Esophagus muscularis mucosa (tissue), 4 donors: ENCODE data around the gene MAX. TPM values are rescaled to one million over a fixed set of nuclear protein-coding genes. Genes with fewer than 3 reads are reported as not detected.
A peak's percentile ranks its signal among the peaks of the same experiment; 100 is the strongest.

Experiments used
- DNase-seq: peaks from one replicate; pipeline ENCODE4 v3.0.0-alpha.2; 2017; ENCODE audit errors: extremely low spot score
- H3K27ac ChIP-seq, 4 donors: fragments of 200-600 bp; sonication (generic); replicated peaks in 1 of 4; 1 replicate in 3 of 4; 2 replicates in 1 of 4; pipeline ENCODE4 v1.5.1; 2016 to 2019; ENCODE audit warnings: mild to moderate bottlenecking in 1 of 4
- H3K27me3 ChIP-seq, 4 donors: fragments of 200-600 bp; sonication (generic); one replicate each; pipeline versions ENCODE4 v1.5.1 to v1.6.0; 2016 to 2019
- H3K36me3 ChIP-seq, 4 donors: fragments of 200-600 bp; sonication (generic); one replicate each; pipeline ENCODE4 v1.5.1; 2016 to 2019
- H3K4me1 ChIP-seq, 4 donors: fragments of 200-600 bp; sonication (generic); one replicate each; pipeline ENCODE4 v1.5.1; 2016 to 2019
- H3K4me3 ChIP-seq, 4 donors: fragments of 200-600 bp; sonication (generic); 1 replicate in 2 of 4; 2 replicates in 2 of 4; pipeline ENCODE4 v1.5.1; 2016 to 2019; ENCODE audit warnings: mild to moderate bottlenecking in 4 of 4, moderate library complexity in 1 of 4
- H3K9me3 ChIP-seq, 4 donors: fragments of 200-600 bp; sonication (generic); 1 replicate in 3 of 4; 2 replicates in 1 of 4; pipeline ENCODE4 v1.5.1; 2016 to 2019
- CTCF ChIP-seq, 3 experiments: fragments of 200-600 bp in 2 of 3; fragments of 450-650 bp in 1 of 3; sonication (generic) in 2 of 3; IDR thresholded peaks; one replicate each; pipeline ENCODE4 v1.5.1; 2017 to 2019; ENCODE audit warnings: antibody characterized with exemption in 3 of 3, mild to moderate bottlenecking in 2 of 3, moderate library complexity in 1 of 3
- EP300 ChIP-seq: sonication (generic); formaldehyde crosslinking; IDR thresholded peaks from one replicate; pipeline ENCODE4 v1.6.1; 2017; ENCODE audit warnings: antibody characterized with exemption
- POLR2A ChIP-seq: fragments of 450-650 bp; IDR thresholded peaks from one replicate; pipeline ENCODE4 v1.6.1; 2017; ENCODE audit warnings: antibody characterized with exemption, moderate library complexity, mild to moderate bottlenecking, low read depth
- POLR2AphosphoS5 ChIP-seq, 2 donors: sonication (generic); formaldehyde crosslinking; IDR thresholded peaks; one replicate each; pipeline ENCODE4 v1.6.1; 2017; ENCODE audit warnings: antibody characterized with exemption in 2 of 2
- WGBS: methylation state at CpG from one replicate; pipeline ENCODE4 v1.1.5; 2018; 5-methylcytosine and 5-hydroxymethylcytosine counted together
- intact Hi-C: fragments of 100-400 bp; cut with DNase I; formaldehyde crosslinking; loops from one replicate; pipeline ENCODE4 v1.15.1; 2023
- total RNA-seq, 4 donors: library from RNA; depleted of rRNA; stranded (reverse); fragments of >200 nt; gene quantifications; one replicate each; pipeline versions ENCODE4 v1.1.0 to v1.2.1, GENCODE V29; 2016

Gene MAX
- total RNA-seq, 4 donors from 2014 or later: 69.3 to 88.0 (median 77.4) TPM

- Histone ChIP-seq H3K4me3 (no peak overlapping the region), H3K36me3 (no peaks in the 10 kb centered on the region), H3K9me3 (no peaks in the 10 kb centered on the region), H3K27me3 (no peaks in the 10 kb centered on the region), H3K27ac (no peak overlapping the region), H3K4me1 (no peaks in the 10 kb centered on the region)
- TF ChIP-seq POLR2AphosphoS5 (IDR thresholded peaks at IDR 0.05): no peak
- no peak for TF ChIP-seq POLR2A
- WGBS: 83% methylated on average over 12 of the region's 12 CpGs
- no peak for DNase-seq
- intact Hi-C loops: no loop called here
Measured at GRCh38 chr14:65134651-65135579, 32.6 kb upstream of the MAX start.

GRCh38 chr14:65132855-65133254 lies 30.5 kb upstream of the MAX start:
- no peak overlapping the region for H3K4me3 ChIP-seq
- no peaks in the 10 kb centered on the region for H3K4me1 ChIP-seq
- TF ChIP-seq CTCF (IDR thresholded peaks at IDR 0.05) (no peak), POLR2A (no peak), POLR2AphosphoS5 (IDR thresholded peaks at IDR 0.05) (no peak), EP300 (no peak)
- H3K36me3 ChIP-seq: no peaks in the 10 kb centered on the region
- 89% methylated on average over 8 of the region's 8 CpGs for WGBS
- no peak for DNase-seq
- H3K27ac ChIP-seq: no peak overlapping the region
- H3K9me3 ChIP-seq: no peaks in the 10 kb centered on the region
- intact Hi-C loops: no loop called here
- no peaks in the 10 kb centered on the region for H3K27me3 ChIP-seq

- intact Hi-C loops: no loop called here
Measured at GRCh38 chr14:65131301-65131701, 29.0 kb upstream of the MAX start.

GRCh38 chr14:65128096-65128495 lies 25.8 kb upstream of the MAX start:
- no peak for DNase-seq
- Histone ChIP-seq H3K4me3 (no peak overlapping the region), H3K9me3 (no peaks in the 10 kb centered on the region), H3K27me3 (no peaks in the 10 kb centered on the region), H3K36me3 (no peaks in the 10 kb centered on the region), H3K4me1 (no peaks in the 10 kb centered on the region), H3K27ac (no peak overlapping the region)
- WGBS: 88% methylated on average over 5 of the region's 5 CpGs
- intact Hi-C loops: no loop called here
- no peak for TF ChIP-seq POLR2AphosphoS5 (IDR thresholded peaks at IDR 0.05)

More at GRCh38 chr14:65131301-65131701, 29.0 kb upstream of the MAX start:
- Histone ChIP-seq H3K27ac (no peak overlapping the region), H3K36me3 (no peaks in the 10 kb centered on the region), H3K4me3 (no peak overlapping the region), H3K9me3 (no peaks in the 10 kb centered on the region), H3K4me1 (no peaks in the 10 kb centered on the region), H3K27me3 (no peaks in the 10 kb centered on the region)
- 79% methylated on average over 7 of the region's 7 CpGs for WGBS
- TF ChIP-seq EP300: no peak
- TF ChIP-seq POLR2A: no peak
- TF ChIP-seq CTCF (IDR thresholded peaks at IDR 0.05): no peak
- TF ChIP-seq POLR2AphosphoS5 (IDR thresholded peaks at IDR 0.05): no peak
- no peak for DNase-seq

GRCh38 chr14:65117769-65118745 lies 15.7 kb upstream of the MAX start:
- peak overlapping the region in 1 of 4 donors; percentile 62 for H3K27ac ChIP-seq
- no peaks in the 10 kb centered on the region for H3K27me3 ChIP-seq
- peak; percentile 86 for DNase-seq
- H3K36me3 ChIP-seq: no peaks in the 10 kb centered on the region
- TF ChIP-seq POLR2A: no peak
- no peak for TF ChIP-seq EP300
- TF ChIP-seq CTCF (IDR thresholded peaks at IDR 0.05): no peak
- peak in 1 of 2 donors; percentile 9 for TF ChIP-seq POLR2AphosphoS5 (IDR thresholded peaks at IDR 0.05)
- 85% methylated on average over 15 of the region's 15 CpGs for WGBS
- H3K9me3 ChIP-seq: peaks cover 0 to 6% (median 0%) of the 10 kb centered on the region in 4 donors
- peaks cover 0 to 4% (median 0%) of the 10 kb centered on the region in 4 donors for H3K4me1 ChIP-seq
- intact Hi-C loops: no loop called here
- no peak overlapping the region for H3K4me3 ChIP-seq
